K562 (cell line): Measurements from ENCODE around the gene LDAH. TPM values are rescaled to one million over a fixed set of nuclear protein-coding genes. Genes with fewer than 3 reads are reported as not detected.

Experiments
- ATAC-seq: fragments of 200-7000 bp; cut with Tn5 transposase; 3 replicates; pipeline ENCODE4 v1.9.1; 2020; ENCODE audit warnings: moderate library complexity
- BruUV-seq: library from RNA; stranded (reverse); fragments of 400-500 nt; replicated peaks from 2 replicates; lab custom pipeline; 2021; lab: Mats Ljungman, UMichigan
- CTCF ChIA-PET: fragments of 300-600 bp; formaldehyde crosslinking; extraction: SDS; loops from one replicate; lab custom pipeline; 2021; ENCODE audit warnings: low intra/inter-chr PET ratio; lab: Yijun Ruan, JAX
- POLR2A ChIA-PET: fragments of 300-600, 350-650 bp; sonication (Branson Sonifier 250); formaldehyde crosslinking; extraction: SDS; loops from one replicate; lab custom pipeline; 2021; ENCODE audit warnings: antibody characterized with exemption, inconsistent platforms; lab: Yijun Ruan, JAX
- DNase-seq, 4 experiments: peaks; one replicate each; pipeline versions ENCODE4 v3.0.0 to v3.0.0-alpha.2; 2011 to 2018; ENCODE audit warnings: low spot score in 3 of 4, mixed read lengths in 3 of 4; ENCODE audit errors: extremely low read depth in 1 of 4
- FAIRE-seq: peaks from 2 replicates; lab custom pipeline; 2011; peaks lifted over from hg19 to GRCh38; lab: Jason Lieb, UNC
- H2AFZ ChIP-seq: 2 replicates; pipeline ENCODE4 v1.6.0; 2011; ENCODE audit warnings: low read depth, low read length, control low read depth, inconsistent platforms
- H3K27ac ChIP-seq: fragments of 200-600 bp; 3 replicates; pipeline ENCODE4 v1.8.0; 2011; ENCODE audit warnings: low read depth, mild to moderate bottlenecking, control low read depth, inconsistent platforms, low read length, moderate library complexity, mixed read lengths; ENCODE audit errors: extremely low read depth
- H3K27me3 ChIP-seq, 2 experiments: fragments of 300-600 bp in 1 of 2; 2 replicates in 1 of 2; 3 replicates in 1 of 2; pipeline versions ENCODE4 v1.6.0 to v1.8.0; 2011; ENCODE audit warnings: inconsistent platforms in 2 of 2, low read length in 2 of 2, mild to moderate bottlenecking in 1 of 2, mixed read lengths in 1 of 2, moderate library complexity in 1 of 2; ENCODE audit not compliant: control insufficient read depth in 2 of 2, insufficient read depth in 2 of 2
- H3K36me3 ChIP-seq: fragments of 300-600 bp; 3 replicates; pipeline ENCODE4 v1.8.0; 2011; ENCODE audit warnings: mild to moderate bottlenecking, low read length, inconsistent platforms; ENCODE audit not compliant: control insufficient read depth, insufficient read depth
- H3K4me1 ChIP-seq, 2 experiments: fragments of 200-600 bp in 1 of 2; replicated peaks in 1 of 2; 2 replicates in 1 of 2; 3 replicates in 1 of 2; pipeline versions ENCODE4 v1.5.1 to v1.8.0; 2011; ENCODE audit warnings: inconsistent platforms in 2 of 2, low read length in 2 of 2, mild to moderate bottlenecking in 1 of 2, mixed read lengths in 1 of 2, moderate library complexity in 1 of 2; ENCODE audit not compliant: control insufficient read depth in 2 of 2, insufficient read depth in 2 of 2
- H3K4me2 ChIP-seq: 2 replicates; pipeline ENCODE4 v1.6.1; 2011; ENCODE audit warnings: low read length, control low read depth, inconsistent platforms, mixed read lengths; ENCODE audit not compliant: insufficient read depth
- H3K4me3 ChIP-seq: fragments of 200-600 bp; sonication (generic), shearing (Covaris generic); 2 replicates; pipeline ENCODE4 v1.5.1; 2016; ENCODE audit warnings: control low read depth, inconsistent platforms
- H3K79me2 ChIP-seq: fragments of 200-600 bp; 3 replicates; pipeline ENCODE4 v1.8.0; 2011; ENCODE audit warnings: low read length, inconsistent platforms; ENCODE audit not compliant: control insufficient read depth, insufficient read depth
- H3K9ac ChIP-seq, 2 experiments: 2 replicates each; pipeline versions ENCODE4 v1.6.0 to v1.6.1; 2011; ENCODE audit warnings: low read depth in 2 of 2, low read length in 2 of 2, control low read depth in 1 of 2, inconsistent platforms in 1 of 2, mild to moderate bottlenecking in 1 of 2, mixed read lengths in 1 of 2; ENCODE audit not compliant: insufficient read depth in 1 of 2
- H3K9me1 ChIP-seq: one replicate; pipeline ENCODE4 v1.6.0; 2011; ENCODE audit warnings: inconsistent platforms, mild to moderate bottlenecking, low read length, moderate library complexity; ENCODE audit not compliant: control insufficient read depth, insufficient read depth
- H3K9me3 ChIP-seq: replicated peaks from 2 replicates; pipeline ENCODE4 v1.5.1; 2011; ENCODE audit warnings: low read depth, low read length, inconsistent platforms; ENCODE audit not compliant: control insufficient read depth, insufficient read depth
- H4K20me1 ChIP-seq: replicated peaks from 2 replicates; pipeline ENCODE4 v1.6.1; 2011; ENCODE audit warnings: low read length, inconsistent platforms, mixed read lengths; ENCODE audit not compliant: control insufficient read depth, insufficient read depth
- CREBBP ChIP-seq: IDR thresholded peaks from one replicate; pipeline ENCODE4 v1.6.1; 2012; ENCODE audit warnings: low read depth, mild to moderate bottlenecking, control low read depth, inconsistent platforms, low read length
- EWSR1 ChIP-seq: fragments of 450-650 bp; IDR thresholded peaks from 2 replicates; pipeline ENCODE4 v1.6.1; 2018; ENCODE audit warnings: borderline replicate concordance, mild to moderate bottlenecking, low read depth, moderate library complexity; ENCODE audit not compliant: partially characterized antibody
- GABPA ChIP-seq: fragments of 200-800 bp; sonication (Bioruptor generic); conservative IDR thresholded peaks from 2 replicates; pipeline ENCODE4 v1.6.1; 2016; ENCODE audit warnings: low read depth, missing genetic modification characterization, missing compliant biosample characterization
- JUN ChIP-seq, 2 experiments: sonication (generic) in 1 of 2; formaldehyde crosslinking in 1 of 2; IDR thresholded peaks; 2 replicates each; pipeline versions ENCODE4 v1.6.1 to v1.8.0; 2012 to 2022; ENCODE audit warnings: borderline replicate concordance in 2 of 2, mild to moderate bottlenecking in 2 of 2, improper control_type of control experiment in 1 of 2, low read depth in 1 of 2, low read length in 1 of 2, missing genetic modification reagents in 1 of 2
- KDM2B ChIP-seq: fragments of 250-450 bp; sonication (Bioruptor Pico); IDR thresholded peaks from 2 replicates; pipeline ENCODE4 v1.8.0; 2021; ENCODE audit warnings: mild to moderate bottlenecking, moderate library complexity
- KDM4B ChIP-seq, 2 experiments: fragments of 450-650 bp in 1 of 2; sonication (generic) in 1 of 2; IDR thresholded peaks; 2 replicates each; pipeline ENCODE4 v1.6.1; 2016 to 2017; ENCODE audit warnings: borderline replicate concordance in 2 of 2, antibody characterized with exemption in 1 of 2, low read depth in 1 of 2, mild to moderate bottlenecking in 1 of 2
- NFIC ChIP-seq: fragments of 450-650 bp; IDR thresholded peaks from 2 replicates; pipeline ENCODE4 v1.6.1; 2017; ENCODE audit warnings: mild to moderate bottlenecking, inconsistent platforms
- NFIX ChIP-seq: fragments of 250-450 bp; sonication (Bioruptor Pico); IDR thresholded peaks from 2 replicates; pipeline ENCODE4 v1.4.0; 2020; ENCODE audit warnings: low read depth, mild to moderate bottlenecking, moderate library complexity
- NUFIP1 ChIP-seq: fragments of 450-650 bp; IDR thresholded peaks from 2 replicates; pipeline ENCODE4 v1.6.1; 2018; ENCODE audit not compliant: partially characterized antibody
- POLR2B ChIP-seq: fragments of 450-650 bp; IDR thresholded peaks from 2 replicates; pipeline ENCODE4 v1.6.1; 2018; ENCODE audit warnings: low read depth; ENCODE audit not compliant: partially characterized antibody
- SMARCB1 ChIP-seq: IDR thresholded peaks from 2 replicates; pipeline ENCODE4 v1.6.1; 2011; ENCODE audit warnings: improper control_type of control experiment, low read depth; ENCODE audit not compliant: insufficient read length
- SRSF7 ChIP-seq: fragments of 200-400 bp; formaldehyde crosslinking; optimal IDR thresholded peaks from 2 replicates; pipeline ENCODE3; 2017; ENCODE audit warnings: mild to moderate bottlenecking, low read depth, low read length
- ZFX ChIP-seq: sonication (generic); formaldehyde crosslinking; IDR thresholded peaks from 2 replicates; pipeline ENCODE4 v1.8.0; 2022; ENCODE audit warnings: mild to moderate bottlenecking, missing genetic modification reagents, moderate library complexity
- ZNF134 ChIP-seq: fragments of 250-450 bp; sonication (Bioruptor Pico); conservative IDR thresholded peaks from 2 replicates; pipeline ENCODE4 v1.4.0; 2020
- ZNF175 ChIP-seq: fragments of 200-800 bp; sonication (Bioruptor generic); IDR thresholded peaks from 2 replicates; pipeline ENCODE4 v1.6.1; 2016; ENCODE audit warnings: low read depth, mild to moderate bottlenecking, missing genetic modification characterization, missing compliant biosample characterization
- WGBS: fragments of 100-300 bp; shearing (Covaris generic); methylation state at CpG from one replicate; pipeline ENCODE4 v1.1.6; 2016; ENCODE audit warnings: low coverage, mixed read lengths; ENCODE audit not compliant: insufficient coverage; ENCODE audit errors: missing lambda C conversion rate; 5-methylcytosine and 5-hydroxymethylcytosine counted together
- in situ Hi-C: fragments of 300-500 bp; cut with MboI; formaldehyde crosslinking; loops from 4 replicates; pipeline ENCODE4 v1.15.0; 2018; ENCODE audit warnings: inconsistent platforms, mixed read lengths
- intact Hi-C: fragments of 100-400 bp; cut with micrococcal nuclease; formaldehyde crosslinking; loops from 2 replicates; pipeline ENCODE4 v1.14.2; 2022
- polyA plus RNA-seq, 8 experiments: library from polyadenylated mRNA; depleted of rRNA in 4 of 8; stranded (reverse) in 5 of 8; unstranded in 3 of 8; fragments of >200 nt; fragmentation: Nextera tagmentation in 2 of 8; fragmentation: Illumina TruSeq in 1 of 8; extraction: Ambion mirVana in 2 of 8; extraction: Trizol in 1 of 8; gene quantifications; 2 replicates each; pipeline versions ENCODE4 v1.2.1 to v1.2.3, GENCODE V29; 2011 to 2014; ENCODE audit warnings: inconsistent platforms in 1 of 8, missing spikeins in 1 of 8
- total RNA-seq, 7 experiments: library from RNA; depleted of rRNA in 6 of 7; stranded (reverse); fragments of >200 nt in 6 of 7; fragmentation: Illumina TruSeq in 2 of 7; extraction: Trizol in 2 of 7; gene quantifications; 2 replicates each; pipeline versions ENCODE4 v1.2.1 to v1.2.3, GENCODE V29; 2011 to 2021; ENCODE audit warnings: low replicate concordance in 1 of 7

LDAH gene
- total and polyA plus RNA-seq, 9 of the 15 experiments (the other 6 are each of a cell fraction or from before 2014, with no cell fraction given): 22.3 to 60.1 (median 40.0) TPM

DNA sequence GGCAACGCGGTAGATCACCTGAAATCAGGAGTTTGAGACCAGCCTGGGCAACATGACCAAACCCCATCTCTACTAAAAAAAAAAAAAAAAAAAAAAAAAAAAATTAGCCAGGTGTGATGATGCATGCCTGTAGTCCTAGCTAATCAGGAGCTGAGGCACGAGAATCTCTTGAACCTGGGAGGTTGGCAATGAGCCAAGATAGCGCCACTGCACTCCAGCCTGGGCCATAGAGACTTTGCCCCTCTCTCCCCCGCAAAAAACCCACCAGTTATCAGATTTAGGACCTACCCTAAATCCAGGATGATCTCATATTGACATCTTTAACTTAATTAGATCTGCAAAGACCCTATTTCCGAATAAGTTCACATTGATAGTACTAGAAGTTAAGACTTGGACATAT, 29.2 kb upstream of the LDAH start:
- Histone ChIP-seq H3K27ac (no peak overlapping the region), H3K4me2 (no peak overlapping the region), H3K9me3 (no peaks in the 10 kb centered on the region), H3K9ac (no peak overlapping the region)
- peak; percentile 61 for TF ChIP-seq NFIX (CRISPR knock-in tag)
- TF ChIP-seq SMARCB1: no peak
- no peak for TF ChIP-seq KDM2B (CRISPR knock-in tag)
- TF ChIP-seq NFIC: peak; percentile 87
- TF ChIP-seq, all 486 proteins: peak for 2
- DNase-seq (no peak), ATAC-seq (no peak), FAIRE-seq (no peak)
- H3K4me3 ChIP-seq: no peak overlapping the region
- H3K79me2 ChIP-seq: no peaks in the 10 kb centered on the region
- ChIA-PET CTCF (no interaction called here), POLR2A (no interaction called here)
- H3K4me1 ChIP-seq: no peaks in the 10 kb centered on the region
- H2AFZ ChIP-seq: no peak overlapping the region
- WGBS: 0% methylated on average over 6 of the region's 6 CpGs
- BruUV-seq: no TSS peak
- in situ Hi-C loops (no loop called here), intact Hi-C loops (no loop called here)
- H3K36me3 ChIP-seq: no peaks in the 10 kb centered on the region
- H4K20me1 ChIP-seq: no peaks in the 10 kb centered on the region
- peaks cover 0 to 11% of the 10 kb centered on the region in 2 experiments; a peak in 3 of 5 replicates for H3K27me3 ChIP-seq
- H3K9me1 ChIP-seq: no peaks in the 10 kb centered on the region

DNA sequence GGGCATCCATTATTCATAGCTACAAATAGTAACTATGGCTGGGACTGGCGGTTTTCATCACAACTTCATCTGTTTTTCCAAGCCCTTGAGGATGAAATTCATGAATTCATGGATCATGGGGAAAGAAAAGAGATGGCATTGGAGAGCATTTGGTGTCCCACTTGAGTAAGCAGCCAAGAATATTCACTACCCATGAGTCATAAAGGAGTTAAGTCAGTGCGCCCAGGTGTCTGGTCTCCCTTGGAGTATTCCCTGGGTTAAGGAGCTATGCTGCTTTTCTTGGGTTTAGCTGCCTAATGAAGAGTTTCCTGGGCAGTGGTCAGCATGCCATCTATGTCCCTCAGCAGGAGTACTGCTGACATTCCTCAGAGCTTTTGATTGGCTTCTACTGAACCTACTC, 21.3 kb upstream of the LDAH start:
- H3K27ac ChIP-seq: no peak overlapping the region
- H3K4me2 ChIP-seq: no peak overlapping the region
- no peaks in the 10 kb centered on the region for H3K36me3 ChIP-seq
- BruUV-seq: no TSS peak
- H3K9me1 ChIP-seq: no peaks in the 10 kb centered on the region
- ChIA-PET POLR2A (no interaction called here), CTCF (no interaction called here)
- FAIRE-seq (no peak), ATAC-seq (no peak), DNase-seq (no peak)
- H3K79me2 ChIP-seq: no peaks in the 10 kb centered on the region
- in situ Hi-C loops: no loop called here
- no peaks in the 10 kb centered on the region for H3K9me3 ChIP-seq
- no peak for TF ChIP-seq GABPA (tag)
- no peak for TF ChIP-seq NUFIP1
- TF ChIP-seq ZNF134 (CRISPR knock-in tag): no peak
- no peak for TF ChIP-seq JUN (IDR thresholded peaks at IDR 0.05; ENCODE audit: borderline replicate concordance, low read depth, low read length)
- TF ChIP-seq JUN (CRISPR knock-in tag; IDR thresholded peaks at IDR 0.05; ENCODE audit: borderline replicate concordance): no peak
- no peak for TF ChIP-seq ZFX (CRISPR knock-in tag)
- TF ChIP-seq POLR2B: no peak
- no peak for TF ChIP-seq CREBBP
- TF ChIP-seq KDM4B (IDR thresholded peaks at IDR 0.05; ENCODE audit: borderline replicate concordance in 2 of 2, low read depth in 1 of 2): no peak
- TF ChIP-seq EWSR1: no peak
- TF ChIP-seq SRSF7: no peak
- TF ChIP-seq ZNF175 (CRISPR knock-in tag): no peak
- no peaks in the 10 kb centered on the region for H3K4me1 ChIP-seq
- H2AFZ ChIP-seq: no peak overlapping the region
- H3K4me3 ChIP-seq: no peak overlapping the region
- H4K20me1 ChIP-seq: no peaks in the 10 kb centered on the region
- intact Hi-C loops: no loop called here
- peaks cover 0 to 4% of the 10 kb centered on the region in 2 experiments; a peak in 2 of 5 replicates for H3K27me3 ChIP-seq
- 0% methylated on average over 2 of the region's 2 CpGs for WGBS
- H3K9ac ChIP-seq: no peak overlapping the region
